ENCODE results near the gene ZC3H12C. TPM values are rescaled to one million over a fixed set of nuclear protein-coding genes. Genes with fewer than 3 reads are reported as not detected.

ZC3H12C gene
- total and polyA plus RNA-seq, 2 of the 4 experiments (the other 2 are of a cell fraction), result 4.2 to 15.8 TPM

DNA sequence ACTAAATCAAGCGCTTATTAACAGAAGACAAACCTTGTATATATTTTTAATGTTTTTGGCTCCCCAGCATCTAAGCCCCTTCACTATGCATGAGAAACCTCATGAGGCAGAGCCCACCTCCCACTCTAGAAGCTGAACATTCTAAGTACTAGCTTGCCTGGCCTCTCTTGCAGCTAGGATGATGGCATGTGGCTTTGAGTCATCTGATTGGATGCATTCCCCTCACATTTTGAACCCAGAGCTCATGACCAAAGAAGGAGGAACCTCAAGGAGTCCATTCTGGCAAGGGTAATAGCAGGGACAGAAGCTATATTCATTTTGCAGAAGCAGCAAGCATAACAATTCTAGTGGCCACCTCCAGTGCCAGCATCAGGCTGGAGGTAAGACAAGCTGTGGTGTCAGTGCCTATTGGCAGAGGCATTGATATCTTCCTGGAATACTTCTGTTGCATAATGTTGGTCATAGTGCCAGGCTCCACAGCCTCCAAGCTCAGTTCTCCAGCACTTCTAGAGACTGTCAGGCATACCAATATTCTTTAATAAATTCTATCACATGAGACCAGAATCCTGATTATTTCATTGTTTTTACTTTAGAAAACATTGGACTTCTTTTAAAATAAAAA, 14.2 kb upstream of the ZC3H12C start:
- H3K14ac ChIP-seq (replicated peaks; ENCODE audit: low read depth, low read length), result no peak overlapping the region
- WGBS, 2 experiments (ENCODE audit: extremely low coverage in 2 of 2, insufficient read length in 1 of 2), result no CpG with 5 or more reads among the region's 1 CpG
- H3K79me1 ChIP-seq (ENCODE audit: low read depth in 1 of 2, low read length in 2 of 2), result no peaks in the 10 kb centered on the region
- no peaks in the 10 kb centered on the region for H3K36me3 ChIP-seq (ENCODE audit: control insufficient read depth, insufficient read depth, low read length)
- in situ Hi-C loops (cut with MboI; ENCODE audit: low sequenced_read_pairs) (no loop called here), dilution Hi-C loops (cut with HindIII; ENCODE audit: low sequenced_read_pairs, unreplicated experiment) (no loop called here), intact Hi-C loops (cut with micrococcal nuclease) (no loop called here)
- H2BK15ac ChIP-seq (ENCODE audit: low read depth, low read length), result no peak overlapping the region; the same call in 2 of the 3 replicates
- no peak overlapping the region for H3K4ac ChIP-seq (ENCODE audit: low read depth, low read length)
- no peak overlapping the region for H2AFZ ChIP-seq (replicated peaks; ENCODE audit: low read length, poor library complexity)
- no peak overlapping the region for H4K8ac ChIP-seq (ENCODE audit: low read depth in 2 of 2, low read length in 2 of 2)
- no peak overlapping the region for H3K27ac ChIP-seq (ENCODE audit: insufficient read depth, low read length)
- H4K91ac ChIP-seq (ENCODE audit: insufficient read depth, low read depth, low read length), result no peak overlapping the region
- H4K20me1 ChIP-seq (ENCODE audit: insufficient read depth, low read length), result no peaks in the 10 kb centered on the region
- DNase-seq (no peak), ATAC-seq (ENCODE audit: low read depth) (no peak)
- no peak overlapping the region for H3K18ac ChIP-seq (ENCODE audit: low read depth, low read length)
- H3K27me3 ChIP-seq (ENCODE audit: control insufficient read depth, insufficient read depth, low read length), result no peaks in the 10 kb centered on the region
- H3K4me3 ChIP-seq (ENCODE audit: insufficient read depth, low read depth, low read length), result no peak overlapping the region
- no peak overlapping the region for H3K23ac ChIP-seq (ENCODE audit: low read depth, low read length)
- peaks cover 10% of the 10 kb centered on the region for H3K4me1 ChIP-seq (ENCODE audit: control insufficient read depth, insufficient read depth, low read length)
- no peak overlapping the region for H4K5ac ChIP-seq (ENCODE audit: low read depth, low read length)
- peak overlapping the region; percentile 33; the same call in 1 of the 2 replicates for H2BK20ac ChIP-seq (ENCODE audit: low read depth, low read length)
- H2AK5ac ChIP-seq (ENCODE audit: low read depth, low read length), result peak overlapping the region; percentile 11; the same call in 1 of the 2 replicates
- 0 out of 2 replicates have a peak overlapping the region, but pooled peaks have one; percentile 29 for H2BK120ac ChIP-seq (ENCODE audit: low read depth, low read length)
- no TSS peak for BruUV-seq (replicated peaks)
- H3K9me1 ChIP-seq (ENCODE audit: insufficient read depth, low read length), result no peaks in the 10 kb centered on the region
- H2BK5ac ChIP-seq (ENCODE audit: low read depth, low read length, poor library complexity, severe bottlenecking), result no peak overlapping the region
- no peak for TF ChIP-seq MXI1 (IDR thresholded peaks at IDR 0.05; ENCODE audit: borderline replicate concordance, low read depth, low read length)
- TF ChIP-seq MAFK (IDR thresholded peaks at IDR 0.05; ENCODE audit: low read depth, low read length), result no peak
- ChIA-PET CTCF (no interaction called here), POLR2A (ENCODE audit: unreplicated experiment) (no interaction called here)
- no peak overlapping the region for H3K9ac ChIP-seq (ENCODE audit: low read depth, low read length)
- no peak overlapping the region for H3K4me2 ChIP-seq (ENCODE audit: low read depth, low read length)
- no peak overlapping the region for H2AK9ac ChIP-seq (replicated peaks; ENCODE audit: low read depth, low read length, poor library complexity)
- H3K9me3 ChIP-seq (ENCODE audit: control insufficient read depth, insufficient read depth, low read length), result no peaks in the 10 kb centered on the region
- no peak overlapping the region for H3K56ac ChIP-seq (ENCODE audit: extremely low read depth, insufficient read depth, low read length)

Measured in IMR-90 (cell line).